HCT116 (cell line): ENCODE results near the gene FOXJ2.

Experiments
- ATF3 ChIP-seq: IDR thresholded peaks from 2 replicates; pipeline ENCODE4 v1.6.1; 2012
- CEBPB ChIP-seq: IDR thresholded peaks from 2 replicates; pipeline ENCODE4 v1.6.1; 2012; ENCODE audit warnings: low read depth
- EZH2 ChIP-seq: fragments of 200-600 bp; sonication (generic); IDR thresholded peaks from 2 replicates; pipeline ENCODE4 v1.6.1; 2017; ENCODE audit warnings: antibody characterized with exemption, mixed run types
- FOSL1 ChIP-seq: IDR thresholded peaks from 2 replicates; pipeline ENCODE4 v1.6.1; 2012; ENCODE audit warnings: low read depth
- JUND ChIP-seq: IDR thresholded peaks from 2 replicates; pipeline ENCODE4 v1.6.1; 2012
- POLR2A ChIP-seq: IDR thresholded peaks from 2 replicates; pipeline ENCODE4 v1.7.0; 2011; ENCODE audit warnings: borderline replicate concordance; ENCODE audit not compliant: insufficient read depth, insufficient read length; ENCODE audit errors: extremely low read depth
- POLR2AphosphoS5 ChIP-seq: IDR thresholded peaks from 2 replicates; pipeline ENCODE4 v1.6.1; 2011; ENCODE audit warnings: mild to moderate bottlenecking, low read depth, low read length, moderate library complexity
- SP1 ChIP-seq: IDR thresholded peaks from 2 replicates; pipeline ENCODE4 v1.6.1; 2012; ENCODE audit warnings: low read depth
- TF ChIP-seq, protein P1 (sequence below), 3 experiments: fragments of 200-600 bp in 1 of 3; sonication (generic) in 1 of 3; IDR thresholded peaks in 2 of 3; conservative IDR thresholded peaks in 1 of 3; 2 replicates each; pipeline ENCODE4 v1.5.1; 2012 to 2017; ENCODE audit warnings: low read depth in 2 of 3, low read length in 2 of 3, antibody characterized with exemption in 1 of 3, borderline replicate concordance in 1 of 3, control low read depth in 1 of 3, mild to moderate bottlenecking in 1 of 3, mixed read lengths in 1 of 3, mixed run types in 1 of 3, moderate library complexity in 1 of 3; ENCODE audit not compliant: insufficient read depth in 1 of 3
- TF ChIP-seq, protein P2 (sequence below): IDR thresholded peaks from 2 replicates; pipeline ENCODE4 v1.6.1; 2012

GRCh38 chr12:8050600-8051250, 18.2 kb downstream of the FOXJ2 start:
- TF ChIP-seq, protein P1, sequence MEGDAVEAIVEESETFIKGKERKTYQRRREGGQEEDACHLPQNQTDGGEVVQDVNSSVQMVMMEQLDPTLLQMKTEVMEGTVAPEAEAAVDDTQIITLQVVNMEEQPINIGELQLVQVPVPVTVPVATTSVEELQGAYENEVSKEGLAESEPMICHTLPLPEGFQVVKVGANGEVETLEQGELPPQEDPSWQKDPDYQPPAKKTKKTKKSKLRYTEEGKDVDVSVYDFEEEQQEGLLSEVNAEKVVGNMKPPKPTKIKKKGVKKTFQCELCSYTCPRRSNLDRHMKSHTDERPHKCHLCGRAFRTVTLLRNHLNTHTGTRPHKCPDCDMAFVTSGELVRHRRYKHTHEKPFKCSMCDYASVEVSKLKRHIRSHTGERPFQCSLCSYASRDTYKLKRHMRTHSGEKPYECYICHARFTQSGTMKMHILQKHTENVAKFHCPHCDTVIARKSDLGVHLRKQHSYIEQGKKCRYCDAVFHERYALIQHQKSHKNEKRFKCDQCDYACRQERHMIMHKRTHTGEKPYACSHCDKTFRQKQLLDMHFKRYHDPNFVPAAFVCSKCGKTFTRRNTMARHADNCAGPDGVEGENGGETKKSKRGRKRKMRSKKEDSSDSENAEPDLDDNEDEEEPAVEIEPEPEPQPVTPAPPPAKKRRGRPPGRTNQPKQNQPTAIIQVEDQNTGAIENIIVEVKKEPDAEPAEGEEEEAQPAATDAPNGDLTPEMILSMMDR (IDR thresholded peaks at IDR 0.05 in 2 of 3, conservative IDR thresholded peaks at IDR 0.05 in 1 of 3; ENCODE audit: borderline replicate concordance in 1 of 3, insufficient read depth in 1 of 3, low read depth in 2 of 3, low read length in 2 of 3) = no peak
- TF ChIP-seq POLR2A = no peak
- TF ChIP-seq JUND = no peak
- TF ChIP-seq SP1 = no peak
- no peak for TF ChIP-seq EZH2
- TF ChIP-seq ATF3 = no peak
- TF ChIP-seq FOSL1 = no peak
- TF ChIP-seq POLR2AphosphoS5 = no peak
- TF ChIP-seq, protein P2, sequence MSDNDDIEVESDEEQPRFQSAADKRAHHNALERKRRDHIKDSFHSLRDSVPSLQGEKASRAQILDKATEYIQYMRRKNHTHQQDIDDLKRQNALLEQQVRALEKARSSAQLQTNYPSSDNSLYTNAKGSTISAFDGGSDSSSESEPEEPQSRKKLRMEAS = no peak
- TF ChIP-seq CEBPB = no peak
